Left ventricle myocardium inferior (tissue), 1 donor: ENCODE measurements around the gene CDC45. TPM values are rescaled to one million over a fixed set of nuclear protein-coding genes. Genes with fewer than 3 reads are reported as not detected.

ENCODE experiments used
- DNase-seq: peaks from one replicate; pipeline ENCODE4 v3.0.0-alpha.2; 2020
- H3K27ac ChIP-seq: fragments of 200-600 bp; replicated peaks from 2 replicates; pipeline ENCODE4 v1.8.0; 2021
- H3K27me3 ChIP-seq: fragments of 200-600 bp; 2 replicates; pipeline ENCODE4 v1.8.0; 2021; ENCODE audit warnings: low read depth
- H3K36me3 ChIP-seq: fragments of 200-600 bp; 2 replicates; pipeline ENCODE4 v1.8.0; 2021
- H3K4me1 ChIP-seq: fragments of 200-600 bp; 2 replicates; pipeline ENCODE4 v1.8.0; 2021
- H3K4me3 ChIP-seq: fragments of 200-600 bp; 2 replicates; pipeline ENCODE4 v1.8.0; 2021; ENCODE audit warnings: mild to moderate bottlenecking, moderate library complexity
- H3K9me3 ChIP-seq: fragments of 200-600 bp; replicated peaks from 2 replicates; pipeline ENCODE4 v1.8.0; 2021
- CTCF ChIP-seq: fragments of 200-600 bp; IDR thresholded peaks from 2 replicates; pipeline ENCODE4 v1.8.0; 2021; ENCODE audit warnings: antibody characterized with exemption, mild to moderate bottlenecking, borderline replicate concordance
- intact Hi-C: fragments of 100-400 bp; cut with micrococcal nuclease; formaldehyde crosslinking; loops from one replicate; pipeline ENCODE4 v1.11.0; 2022
- total RNA-seq: library from RNA; stranded (reverse); fragmentation: NEBNext Ultra II Directional; extraction: Animal tissue kit (Norgen Biotek cat#: 25700); gene quantifications from one replicate; pipeline ENCODE4 v1.2.1, GENCODE V29; 2021
- donor health status: DM: no; HTN: yes; CAD: no; lungs with severe emphysema.

Gene CDC45
- total RNA-seq, 1 donor from 2014 or later, result 0.77 TPM

- H3K27me3 ChIP-seq, result no peaks in the 10 kb centered on the region
- no peak for DNase-seq
- peaks cover 92% of the 10 kb centered on the region for H3K36me3 ChIP-seq
- H3K4me1 ChIP-seq, result no peaks in the 10 kb centered on the region
- intact Hi-C loops, result no loop called here
- no peak overlapping the region for H3K4me3 ChIP-seq
- H3K9me3 ChIP-seq, result no peaks in the 10 kb centered on the region
- no peak for TF ChIP-seq CTCF
- no peak overlapping the region for H3K27ac ChIP-seq
Observed at GRCh38 chr22:19456541-19456940, 23.2 kb upstream of the CDC45 start.

- H3K4me1 ChIP-seq, result no peaks in the 10 kb centered on the region
- peaks cover 81% of the 10 kb centered on the region for H3K36me3 ChIP-seq
- no peak for DNase-seq
- no peak overlapping the region for H3K27ac ChIP-seq
- no peaks in the 10 kb centered on the region for H3K9me3 ChIP-seq
- no peak for TF ChIP-seq CTCF
- H3K27me3 ChIP-seq, result no peaks in the 10 kb centered on the region
- H3K4me3 ChIP-seq, result no peak overlapping the region
- intact Hi-C loops, result no loop called here
Observed at GRCh38 chr22:19457828-19458428, 21.8 kb upstream of the CDC45 start.

- Histone ChIP-seq H3K4me1 (no peaks in the 10 kb centered on the region), H3K27ac (no peak overlapping the region), H3K4me3 (no peak overlapping the region), H3K27me3 (no peaks in the 10 kb centered on the region), H3K9me3 (no peaks in the 10 kb centered on the region), H3K36me3 (peaks cover 81% of the 10 kb centered on the region)
- TF ChIP-seq CTCF, result no peak
- intact Hi-C loops, result no loop called here
- no peak for DNase-seq
Observed at GRCh38 chr22:19460036-19460435, 19.7 kb upstream of the CDC45 start.

GRCh38 chr22:19461506-19461905 is 18.2 kb upstream of the CDC45 start:
- H3K9me3 ChIP-seq, result no peaks in the 10 kb centered on the region
- TF ChIP-seq CTCF, result no peak
- H3K36me3 ChIP-seq, result peaks cover 81% of the 10 kb centered on the region
- intact Hi-C loops, result no loop called here
- H3K4me1 ChIP-seq, result no peaks in the 10 kb centered on the region
- no peak overlapping the region for H3K27ac ChIP-seq
- H3K4me3 ChIP-seq, result no peak overlapping the region
- no peak for DNase-seq
- H3K27me3 ChIP-seq, result no peaks in the 10 kb centered on the region

- intact Hi-C loops, result no loop called here
- H3K36me3 ChIP-seq, result peaks cover 81% of the 10 kb centered on the region
Observed at GRCh38 chr22:19463008-19463407, 16.7 kb upstream of the CDC45 start.

More at GRCh38 chr22:19463008-19463407, 16.7 kb upstream of the CDC45 start:
- no peaks in the 10 kb centered on the region for H3K27me3 ChIP-seq
- H3K4me3 ChIP-seq, result no peak overlapping the region
- no peak for DNase-seq
- no peak for TF ChIP-seq CTCF
- no peaks in the 10 kb centered on the region for H3K4me1 ChIP-seq
- no peaks in the 10 kb centered on the region for H3K9me3 ChIP-seq
- no peak overlapping the region for H3K27ac ChIP-seq
